OCI-LY1 (cell line): ENCODE results near the gene SLCO3A1.

Experiments
- H2AFZ ChIP-seq: fragments of 200-600 bp; sonication (generic), shearing (Covaris generic); 2 replicates; pipeline ENCODE4 v1.6.0; 2014; ENCODE audit warnings: antibody characterized with exemption, mild to moderate bottlenecking, low read length
- H3F3A ChIP-seq: fragments of 200-600 bp; sonication (generic), shearing (Covaris generic); 2 replicates; pipeline ENCODE4 v1.6.0; 2014; ENCODE audit warnings: mild to moderate bottlenecking, antibody characterized with exemption, low read length, moderate library complexity; ENCODE audit not compliant: insufficient read depth
- H3K27ac ChIP-seq: fragments of 200-600 bp; sonication (generic); 2 replicates; pipeline ENCODE4 v1.5.1; 2014; ENCODE audit warnings: low read length, mixed run types, mild to moderate bottlenecking, low read depth; ENCODE audit not compliant: poor library complexity, severe bottlenecking
- H3K27me3 ChIP-seq: fragments of 200-600 bp; sonication (generic); 2 replicates; pipeline ENCODE4 v1.6.0; 2014; ENCODE audit warnings: antibody characterized with exemption, mild to moderate bottlenecking, low read length, moderate library complexity; ENCODE audit not compliant: insufficient read depth
- H3K36me3 ChIP-seq: fragments of 200-600 bp; sonication (generic); 2 replicates; pipeline ENCODE4 v1.6.1; 2014; ENCODE audit warnings: mild to moderate bottlenecking, antibody characterized with exemption, low read length, moderate library complexity, mixed read lengths; ENCODE audit not compliant: insufficient read depth
- H3K4me1 ChIP-seq: fragments of 200-600 bp; sonication (generic); 2 replicates; pipeline ENCODE4 v1.5.1; 2014; ENCODE audit warnings: mild to moderate bottlenecking, low read length, moderate library complexity; ENCODE audit not compliant: insufficient read depth, severe bottlenecking
- H3K4me2 ChIP-seq: fragments of 200-600 bp; sonication (generic), shearing (Covaris generic); 2 replicates; pipeline ENCODE4 v1.6.1; 2014; ENCODE audit warnings: low read length
- H3K4me3 ChIP-seq: fragments of 200-600 bp; sonication (generic); 2 replicates; pipeline ENCODE4 v1.5.1; 2014; ENCODE audit warnings: low read length, low read depth, mild to moderate bottlenecking, mixed read lengths; ENCODE audit not compliant: poor library complexity, severe bottlenecking
- H3K79me2 ChIP-seq: fragments of 200-600 bp; shearing (Covaris generic); 2 replicates; pipeline ENCODE4 v1.6.1; 2016; ENCODE audit warnings: mixed run types, low read length, mixed read lengths; ENCODE audit not compliant: insufficient read depth
- H3K9ac ChIP-seq: fragments of 200-600 bp; sonication (generic), shearing (Covaris generic); 2 replicates; pipeline ENCODE4 v1.6.1; 2014; ENCODE audit warnings: mild to moderate bottlenecking, low read length, mixed read lengths
- H3K9me2 ChIP-seq: fragments of 200-600 bp; sonication (generic), shearing (Covaris generic); 2 replicates; pipeline ENCODE4 v1.6.1; 2014; ENCODE audit warnings: low read depth, mild to moderate bottlenecking, low read length, mixed read lengths
- H3K9me3 ChIP-seq: fragments of 200-600 bp; shearing (Covaris generic); 2 replicates; pipeline ENCODE4 v1.6.1; 2014; ENCODE audit warnings: low read length, mixed read lengths
- H4K20me1 ChIP-seq: fragments of 200-600 bp; sonication (generic), shearing (Covaris generic); 2 replicates; pipeline ENCODE4 v1.6.0; 2016; ENCODE audit warnings: mild to moderate bottlenecking, low read length; ENCODE audit not compliant: insufficient read depth
- CTCF ChIP-seq: fragments of 200-600 bp; sonication (generic), shearing (Covaris generic); IDR thresholded peaks from 2 replicates; pipeline ENCODE4 v1.5.1; 2017; ENCODE audit warnings: mild to moderate bottlenecking, antibody characterized with exemption, low read length, moderate library complexity, mixed read lengths
- EZH2 ChIP-seq: fragments of 200-600 bp; sonication (generic), shearing (Covaris generic); IDR thresholded peaks from 2 replicates; pipeline ENCODE4 v1.8.0; 2017; ENCODE audit warnings: borderline replicate concordance, mixed run types, mild to moderate bottlenecking, antibody characterized with exemption, low read length, moderate library complexity, mixed read lengths

The SLCO3A1 gene

GRCh38 chr15:92121047-92121446 is 267.5 kb downstream of the SLCO3A1 start:
- Histone ChIP-seq H3K4me3 (no peak overlapping the region), H3K9ac (no peak overlapping the region), H3K27me3 (no peaks in the 10 kb centered on the region), H3K79me2 (no peaks in the 10 kb centered on the region), H3K4me2 (no peak overlapping the region), H3K36me3 (no peaks in the 10 kb centered on the region), H3F3A (no peaks in the 10 kb centered on the region), H3K27ac (no peak overlapping the region), H4K20me1 (no peaks in the 10 kb centered on the region), H3K9me3 (no peaks in the 10 kb centered on the region), H2AFZ (no peak overlapping the region), H3K4me1 (no peaks in the 10 kb centered on the region), H3K9me2 (no peaks in the 10 kb centered on the region)
- TF ChIP-seq EZH2 (no peak), CTCF (no peak)

GRCh38 chr15:92122259-92122658 is 268.8 kb downstream of the SLCO3A1 start:
- Histone ChIP-seq H3K4me2 (no peak overlapping the region), H3K36me3 (no peaks in the 10 kb centered on the region)

GRCh38 chr15:92123962-92124656 is 270.6 kb downstream of the SLCO3A1 start:
- no peak for TF ChIP-seq EZH2
- TF ChIP-seq CTCF, result no peak
- H3K4me3 ChIP-seq, result no peak overlapping the region
- H3K4me1 ChIP-seq, result no peaks in the 10 kb centered on the region
- H3K27me3 ChIP-seq, result no peaks in the 10 kb centered on the region
- H3K9me2 ChIP-seq, result no peaks in the 10 kb centered on the region
- H3K79me2 ChIP-seq, result no peaks in the 10 kb centered on the region
- no peaks in the 10 kb centered on the region for H3F3A ChIP-seq
- no peaks in the 10 kb centered on the region for H4K20me1 ChIP-seq
- H2AFZ ChIP-seq, result no peak overlapping the region
- no peaks in the 10 kb centered on the region for H3K9me3 ChIP-seq
- H3K27ac ChIP-seq, result no peak overlapping the region
- no peak overlapping the region for H3K4me2 ChIP-seq
- no peak overlapping the region for H3K9ac ChIP-seq
- no peaks in the 10 kb centered on the region for H3K36me3 ChIP-seq

More at GRCh38 chr15:92122259-92122658, 268.8 kb downstream of the SLCO3A1 start:
- Histone ChIP-seq H3K79me2 (no peaks in the 10 kb centered on the region), H3F3A (no peaks in the 10 kb centered on the region), H3K9me3 (no peaks in the 10 kb centered on the region), H4K20me1 (no peaks in the 10 kb centered on the region), H2AFZ (no peak overlapping the region), H3K9ac (no peak overlapping the region), H3K9me2 (no peaks in the 10 kb centered on the region), H3K27ac (no peak overlapping the region), H3K27me3 (no peaks in the 10 kb centered on the region), H3K4me1 (no peaks in the 10 kb centered on the region), H3K4me3 (no peak overlapping the region)
- TF ChIP-seq EZH2 (no peak), CTCF (no peak)
